ENCODE measurements around the gene PATL2.
A peak's percentile ranks its signal among the peaks of the same experiment; 100 is the strongest.
"Not testable (repeated sequence)": the region's sequence is repeated elsewhere in the genome, so short reads cannot be mapped to it uniquely, and the experiment has no call there.

PATL2 gene

GRCh38 chr15:44690245-44690644, 20.9 kb downstream of the PATL2 start:
- DNase-seq (ENCODE audit: low read depth), result not testable (repeated sequence)

GRCh38 chr15:44689318-44689717, 21.8 kb downstream of the PATL2 start:
- not testable (repeated sequence) for DNase-seq (ENCODE audit: low read depth)

- not testable (repeated sequence) for DNase-seq (ENCODE audit: low read depth)
These were observed 28.1 kb downstream of the PATL2 start for GRCh38 chr15:44682809-44683682.

- no peak for DNase-seq (ENCODE audit: low read depth)
These were observed 28.9 kb downstream of the PATL2 start for GRCh38 chr15:44682211-44682610.

- DNase-seq (ENCODE audit: low read depth), result no peak
These were observed 34.4 kb downstream of the PATL2 start for GRCh38 chr15:44676676-44677075.

GRCh38 chr15:44675911-44676310, 35.2 kb downstream of the PATL2 start:
- DNase-seq (ENCODE audit: low read depth), result no peak

GRCh38 chr15:44673639-44674038, 37.5 kb downstream of the PATL2 start:
- no peak for DNase-seq (ENCODE audit: low read depth)

- no peak for DNase-seq (ENCODE audit: low read depth)
These were observed 40.8 kb downstream of the PATL2 start for GRCh38 chr15:44670087-44670950.

- no peak for DNase-seq (ENCODE audit: low read depth)
These were observed 42.2 kb downstream of the PATL2 start for GRCh38 chr15:44668921-44669320.

- DNase-seq (ENCODE audit: low read depth), result no peak
These were observed 44.1 kb downstream of the PATL2 start for GRCh38 chr15:44667039-44667360.

GRCh38 chr15:44666210-44667038, 44.7 kb downstream of the PATL2 start:
- no peak for DNase-seq (ENCODE audit: low read depth)

- peak; percentile 88 for DNase-seq (ENCODE audit: low read depth)
These were observed 47.5 kb downstream of the PATL2 start, which contains the start of gene SPG11 for GRCh38 chr15:44663410-44664308. TSS of gene SPG11 (minus strand) at chr15:44663662. CDS start at chr15:44663647, 15 bp downstream.

GRCh38 chr15:44662478-44663409, 48.4 kb downstream of the PATL2 start:
- no peak for DNase-seq (ENCODE audit: low read depth)

GRCh38 chr15:44661576-44661975, 49.5 kb downstream of the PATL2 start:
- no peak for DNase-seq (ENCODE audit: low read depth)

- DNase-seq (ENCODE audit: low read depth), result no peak
These were observed 52.1 kb downstream of the PATL2 start for GRCh38 chr15:44659056-44659455.

- no peak for DNase-seq (ENCODE audit: low read depth)
These were observed 53.7 kb downstream of the PATL2 start for GRCh38 chr15:44657378-44657777.

- DNase-seq (ENCODE audit: low read depth), result no peak
These were observed 54.2 kb downstream of the PATL2 start for GRCh38 chr15:44656913-44657312.

- DNase-seq (ENCODE audit: low read depth), result no peak
These were observed 54.8 kb downstream of the PATL2 start for GRCh38 chr15:44656298-44656697.

- DNase-seq (ENCODE audit: low read depth), result no peak
These were observed 56.3 kb downstream of the PATL2 start for GRCh38 chr15:44654858-44655257.

- no peak for DNase-seq (ENCODE audit: low read depth)
These were observed 63.5 kb downstream of the PATL2 start for GRCh38 chr15:44647637-44648036.

Measured in non-pigmented ciliary epithelial cell (primary cell).